Body of pancreas (tissue), 4 donors: ENCODE results near the gene ZMYND11. TPM values are rescaled to one million over a fixed set of nuclear protein-coding genes. Genes with fewer than 3 reads are reported as not detected.

ENCODE experiments used
- ATAC-seq: fragments of 150-250 bp; one replicate; pipeline ENCODE4 v1.9.1; 2016
- DNase-seq, 4 donors: peaks; one replicate each; pipeline ENCODE4 v3.0.0-alpha.2; 2019
- H3K27ac ChIP-seq, 4 donors: fragments of 200-600 bp; sonication (generic); 1 replicate in 3 of 4; 2 replicates in 1 of 4; pipeline versions ENCODE4 v1.5.1 to v1.6.1; 2016 to 2019; ENCODE audit warnings: mild to moderate bottlenecking in 1 of 4, mixed read lengths in 1 of 4, moderate library complexity in 1 of 4
- H3K27me3 ChIP-seq, 2 donors: fragments of 200-600 bp; sonication (generic); one replicate each; pipeline ENCODE4 v1.6.0; 2016; ENCODE audit warnings: mild to moderate bottlenecking in 1 of 2
- H3K36me3 ChIP-seq, 2 donors: fragments of 200-600 bp; sonication (generic); replicated peaks in 1 of 2; 2 replicates each; pipeline ENCODE4 v1.5.1; 2016; ENCODE audit warnings: low read depth in 2 of 2; ENCODE audit not compliant: insufficient read depth in 1 of 2
- H3K4me1 ChIP-seq: fragments of 200-600 bp; sonication (generic); one replicate; pipeline ENCODE4 v1.6.0; 2016
- H3K4me3 ChIP-seq, 2 donors: fragments of 200-600 bp; sonication (generic); 1 replicate in 1 of 2; 2 replicates in 1 of 2; pipeline ENCODE4 v1.5.1; 2016 to 2019
- H3K9me3 ChIP-seq, 3 donors: fragments of 200-600 bp; sonication (generic); 1 replicate in 2 of 3; 2 replicates in 1 of 3; pipeline ENCODE4 v1.5.1; 2016
- CTCF ChIP-seq, 7 experiments: fragments of 450-650 bp in 4 of 7; fragments of 200-600 bp in 3 of 7; sonication (generic) in 3 of 7; IDR thresholded peaks; one replicate each; pipeline ENCODE4 v1.5.1; 2016 to 2019; ENCODE audit warnings: antibody characterized with exemption in 7 of 7
- POLR2A ChIP-seq, 3 donors: fragments of 450-650 bp; IDR thresholded peaks; one replicate each; pipeline ENCODE4 v1.6.1; 2016; ENCODE audit warnings: antibody characterized with exemption in 3 of 3, mild to moderate bottlenecking in 2 of 3
- WGBS, 2 donors: methylation state at CpG; one replicate each; pipeline ENCODE4 v1.1.5; 2017; 5-methylcytosine and 5-hydroxymethylcytosine counted together
- intact Hi-C: fragments of 100-400 bp; cut with DNase I; formaldehyde crosslinking; loops from one replicate; pipeline ENCODE4 v1.15.1; 2023
- total RNA-seq, 2 donors: library from RNA; depleted of rRNA; stranded (reverse); fragments of >200 nt; gene quantifications; one replicate each; pipeline ENCODE4 v1.1.0, GENCODE V29; 2016

The ZMYND11 gene
- total RNA-seq, 2 donors from 2014 or later = 37.6 to 43.8 TPM

- peaks cover 0 to 8% of the 10 kb centered on the region in 2 donors for H3K36me3 ChIP-seq
- DNase-seq (no peak), ATAC-seq (no peak)
- TF ChIP-seq CTCF (IDR thresholded peaks at IDR 0.05) (no peak), POLR2A (IDR thresholded peaks at IDR 0.05) (no peak)
- no peaks in the 10 kb centered on the region for H3K9me3 ChIP-seq
- no peaks in the 10 kb centered on the region for H3K4me1 ChIP-seq
- H3K4me3 ChIP-seq = no peak overlapping the region
- H3K27ac ChIP-seq = no peak overlapping the region
- intact Hi-C loops = no loop called here
- H3K27me3 ChIP-seq = no peaks in the 10 kb centered on the region
- WGBS, 2 donors = 93% methylated on average over 6 to 19 of the region's 19 CpGs
These were observed 142.7 kb downstream of the ZMYND11 start for GRCh38 chr10:277963-278362.

- Histone ChIP-seq H3K4me1 (no peaks in the 10 kb centered on the region), H3K27ac (no peak overlapping the region), H3K27me3 (no peaks in the 10 kb centered on the region), H3K36me3 (peaks cover 0 to 8% of the 10 kb centered on the region in 2 donors), H3K4me3 (no peak overlapping the region), H3K9me3 (no peaks in the 10 kb centered on the region)
- no peak for DNase-seq
- TF ChIP-seq POLR2A (IDR thresholded peaks at IDR 0.05) = no peak
- no peak for TF ChIP-seq CTCF (IDR thresholded peaks at IDR 0.05)
- WGBS, 2 donors = 91 to 92% methylated on average over 5 of the region's 5 CpGs
- no peak for ATAC-seq
- intact Hi-C loops = no loop called here
These were observed 143.5 kb downstream of the ZMYND11 start for GRCh38 chr10:278707-279106.

GRCh38 chr10:279232-279631 is 144.0 kb downstream of the ZMYND11 start:
- Histone ChIP-seq H3K4me3 (no peak overlapping the region), H3K27me3 (no peaks in the 10 kb centered on the region), H3K9me3 (no peaks in the 10 kb centered on the region), H3K4me1 (no peaks in the 10 kb centered on the region), H3K36me3 (peaks cover 0 to 8% of the 10 kb centered on the region in 2 donors), H3K27ac (no peak overlapping the region)
- no peak for DNase-seq
- no peak for TF ChIP-seq POLR2A (IDR thresholded peaks at IDR 0.05)
- TF ChIP-seq CTCF (IDR thresholded peaks at IDR 0.05) = no peak
- intact Hi-C loops = no loop called here
- ATAC-seq = no peak
- 90 to 94% methylated on average over 9 of the region's 9 CpGs for WGBS, 2 donors

- Histone ChIP-seq H3K9me3 (no peaks in the 10 kb centered on the region), H3K27ac (no peak overlapping the region), H3K4me1 (no peaks in the 10 kb centered on the region), H3K36me3 (peaks cover 0 to 8% of the 10 kb centered on the region in 2 donors), H3K27me3 (no peaks in the 10 kb centered on the region), H3K4me3 (no peak overlapping the region)
- TF ChIP-seq CTCF (IDR thresholded peaks at IDR 0.05) (no peak), POLR2A (IDR thresholded peaks at IDR 0.05) (no peak)
- intact Hi-C loops = no loop called here
- ATAC-seq = no peak
- WGBS, 2 donors = 83 to 89% methylated on average over 10 of the region's 10 CpGs
- DNase-seq = no peak
These were observed 144.4 kb downstream of the ZMYND11 start for GRCh38 chr10:279655-280054.

- intact Hi-C loops = no loop called here
- DNase-seq (no peak), ATAC-seq (no peak)
- H3K27me3 ChIP-seq = no peaks in the 10 kb centered on the region
- 70 to 89% methylated on average over 7 of the region's 7 CpGs for WGBS, 2 donors
- H3K36me3 ChIP-seq = peaks cover 0 to 6% of the 10 kb centered on the region in 2 donors
- no peak for TF ChIP-seq POLR2A (IDR thresholded peaks at IDR 0.05)
- no peak for TF ChIP-seq CTCF (IDR thresholded peaks at IDR 0.05)
- no peaks in the 10 kb centered on the region for H3K4me1 ChIP-seq
- no peak overlapping the region for H3K4me3 ChIP-seq
- H3K27ac ChIP-seq = no peak overlapping the region
- H3K9me3 ChIP-seq = no peaks in the 10 kb centered on the region
These were observed 147.3 kb downstream of the ZMYND11 start for GRCh38 chr10:282294-283139.
